HepG2 (cell line): ENCODE results near the gene ZNF578. TPM values are rescaled to one million over a fixed set of nuclear protein-coding genes. Genes with fewer than 3 reads are reported as not detected.

ENCODE experiments used
- DMAP1 ChIP-seq: IDR thresholded peaks from 2 replicates; pipeline ENCODE4 v1.6.1; 2016
- ETS1 ChIP-seq: sonication (generic); formaldehyde crosslinking; IDR thresholded peaks from 2 replicates; pipeline ENCODE4 v1.4.0; 2020; ENCODE audit warnings: missing genetic modification reagents
- HNRNPUL1 ChIP-seq: fragments of 200-400 bp; formaldehyde crosslinking; IDR thresholded peaks from 2 replicates; pipeline ENCODE4 v1.6.1; 2017; ENCODE audit warnings: low read depth, mild to moderate bottlenecking, low read length, moderate library complexity
- HOXA5 ChIP-seq: sonication (generic); formaldehyde crosslinking; IDR thresholded peaks from 2 replicates; pipeline ENCODE4 v1.4.0; 2020; ENCODE audit warnings: missing genetic modification reagents
- KAT2B ChIP-seq: fragments of 150-350 bp; IDR thresholded peaks from 2 replicates; pipeline ENCODE4 v1.6.1; 2014; ENCODE audit warnings: low read depth, low read length, borderline replicate concordance
- KLF16 ChIP-seq, 2 experiments: sonication (generic) in 1 of 2; formaldehyde crosslinking in 1 of 2; IDR thresholded peaks; 2 replicates each; pipeline versions ENCODE4 v1.6.1 to v1.8.0; 2016 to 2023; ENCODE audit warnings: missing genetic modification reagents in 2 of 2, missing compliant biosample characterization in 1 of 2
- KMT2B ChIP-seq: IDR thresholded peaks from 2 replicates; pipeline ENCODE4 v1.6.1; 2016; ENCODE audit warnings: missing genetic modification reagents, missing compliant biosample characterization
- LBX2 ChIP-seq: sonication (generic); formaldehyde crosslinking; IDR thresholded peaks from 2 replicates; pipeline ENCODE4 v1.5.0; 2020; ENCODE audit warnings: missing genetic modification reagents, mild to moderate bottlenecking, borderline replicate concordance
- MIXL1 ChIP-seq: IDR thresholded peaks from 2 replicates; pipeline ENCODE4 v1.6.1; 2016
- NKX3-1 ChIP-seq: sonication (generic); formaldehyde crosslinking; IDR thresholded peaks from 2 replicates; pipeline ENCODE4 v1.5.0; 2020; ENCODE audit warnings: missing genetic modification reagents
- REL ChIP-seq: sonication (generic); formaldehyde crosslinking; conservative IDR thresholded peaks from 2 replicates; pipeline ENCODE4 v1.8.0; 2022; ENCODE audit warnings: mild to moderate bottlenecking, missing genetic modification reagents, moderate library complexity
- RFX3 ChIP-seq: IDR thresholded peaks from 2 replicates; pipeline ENCODE4 v1.6.1; 2016; ENCODE audit warnings: missing biosample characterization, missing genetic modification reagents
- SATB2 ChIP-seq: sonication (generic); formaldehyde crosslinking; IDR thresholded peaks from 2 replicates; pipeline ENCODE4 v1.5.0; 2020; ENCODE audit warnings: missing genetic modification reagents
- THRA ChIP-seq: sonication (generic); formaldehyde crosslinking; IDR thresholded peaks from 2 replicates; pipeline ENCODE4 v1.4.0; 2020; ENCODE audit warnings: missing genetic modification reagents, borderline replicate concordance
- TOE1 ChIP-seq: sonication (generic); formaldehyde crosslinking; IDR thresholded peaks from 2 replicates; pipeline ENCODE4 v1.4.0; 2020; ENCODE audit warnings: mild to moderate bottlenecking, missing genetic modification reagents
- U2AF2 ChIP-seq: fragments of 200-400 bp; formaldehyde crosslinking; IDR thresholded peaks from 2 replicates; pipeline ENCODE4 v1.6.1; 2017; ENCODE audit warnings: low read depth, mild to moderate bottlenecking, low read length
- ZBTB46 ChIP-seq: sonication (generic); formaldehyde crosslinking; IDR thresholded peaks from 2 replicates; pipeline ENCODE4 v1.4.0; 2020; ENCODE audit warnings: mild to moderate bottlenecking, missing genetic modification reagents, borderline replicate concordance
- ZNF121 ChIP-seq: sonication (generic); formaldehyde crosslinking; IDR thresholded peaks from 2 replicates; pipeline ENCODE4 v1.5.0; 2020; ENCODE audit warnings: mild to moderate bottlenecking, missing genetic modification reagents
- ZNF225 ChIP-seq: sonication (generic); formaldehyde crosslinking; IDR thresholded peaks from 2 replicates; pipeline ENCODE4 v1.4.0; 2020; ENCODE audit warnings: mild to moderate bottlenecking, missing genetic modification reagents
- ZNF234 ChIP-seq: sonication (generic); formaldehyde crosslinking; conservative IDR thresholded peaks from 2 replicates; pipeline ENCODE4 v1.5.1; 2020; ENCODE audit warnings: mild to moderate bottlenecking, missing genetic modification reagents
- ZNF274 ChIP-seq: sonication (generic); formaldehyde crosslinking; IDR thresholded peaks from 2 replicates; pipeline ENCODE4 v1.5.1; 2020; ENCODE audit warnings: mild to moderate bottlenecking, missing genetic modification reagents
- ZNF512 ChIP-seq: sonication (generic); formaldehyde crosslinking; IDR thresholded peaks from 2 replicates; pipeline ENCODE4 v1.4.0; 2020; ENCODE audit warnings: mild to moderate bottlenecking, missing genetic modification reagents
- ZNF530 ChIP-seq: sonication (generic); formaldehyde crosslinking; IDR thresholded peaks from 2 replicates; pipeline ENCODE4 v1.5.0; 2020; ENCODE audit warnings: low read depth, mild to moderate bottlenecking, missing genetic modification reagents
- ZNF546 ChIP-seq: sonication (generic); formaldehyde crosslinking; conservative IDR thresholded peaks from 2 replicates; pipeline ENCODE4 v1.8.1; 2023; ENCODE audit warnings: mild to moderate bottlenecking, missing genetic modification reagents
- ZNF562 ChIP-seq: sonication (generic); formaldehyde crosslinking; IDR thresholded peaks from 2 replicates; pipeline ENCODE4 v1.8.0; 2022; ENCODE audit warnings: missing genetic modification reagents, borderline replicate concordance
- ZNF841 ChIP-seq: sonication (generic); formaldehyde crosslinking; IDR thresholded peaks from 2 replicates; pipeline ENCODE4 v1.8.1; 2023; ENCODE audit warnings: missing genetic modification reagents, borderline replicate concordance
- polyA plus RNA-seq, 8 experiments: library from polyadenylated mRNA; depleted of rRNA in 3 of 8; stranded (reverse) in 7 of 8; unstranded in 1 of 8; fragments of >200 nt; fragmentation: Illumina TruSeq in 4 of 8; extraction: Trizol in 4 of 8; gene quantifications; 2 replicates each; pipeline versions ENCODE4 v1.2.1 to v1.2.3, GENCODE V29; 2011 to 2016; ENCODE audit warnings: low read depth in 4 of 8, missing spikeins in 1 of 8, mixed read lengths in 1 of 8; ENCODE audit not compliant: insufficient read depth in 1 of 8
- total RNA-seq, 5 experiments: library from RNA; depleted of rRNA; stranded (reverse); fragments of >200 nt; fragmentation: Illumina TruSeq; extraction: Trizol; gene quantifications; 2 replicates each; pipeline ENCODE4 v1.2.3, GENCODE V29; 2016; ENCODE audit warnings: low read depth in 1 of 5

The ZNF578 gene
- total and polyA plus RNA-seq, 2 of the 13 experiments (the other 11 are each of a cell fraction or from before 2014, with no cell fraction given): not detected

- TF ChIP-seq LBX2 (no peak), TOE1 (CRISPR knock-in tag) (no peak), REL (CRISPR knock-in tag) (no peak), ZNF562 (CRISPR knock-in tag) (no peak), ZBTB46 (no peak), KAT2B (no peak), ZNF546 (CRISPR knock-in tag) (no peak), U2AF2 (no peak), ETS1 (no peak), ZNF512 (CRISPR knock-in tag) (no peak), RFX3 (CRISPR knock-in tag) (no peak), ZNF225 (no peak), HNRNPUL1 (no peak), KLF16 (CRISPR knock-in tag; IDR thresholded peaks at IDR 0.05) (0 out of 4 replicates have a peak, but pooled peaks of 1 of the 2 experiments have one; percentile 14), MIXL1 (CRISPR knock-in tag) (no peak), SATB2 (CRISPR knock-in tag) (no peak), NKX3-1 (CRISPR knock-in tag) (no peak), ZNF530 (CRISPR knock-in tag) (no peak), THRA (CRISPR knock-in tag) (0 out of 2 replicates have a peak, but pooled peaks have one; percentile 12), ZNF121 (CRISPR knock-in tag) (no peak), ZNF274 (CRISPR knock-in tag) (no peak), KMT2B (CRISPR knock-in tag) (no peak), ZNF234 (CRISPR knock-in tag) (no peak), HOXA5 (CRISPR knock-in tag) (no peak), DMAP1 (no peak; the same call in 1 of the 2 replicates), ZNF841 (no peak)
Measured at GRCh38 chr19:52527134-52527955, 74.0 kb downstream of the ZNF578 start, which contains the start of gene ZNF808 (continued).
